PC-9 (cell line): ENCODE results near the gene HNRNPF. TPM values are rescaled to one million over a fixed set of nuclear protein-coding genes. Genes with fewer than 3 reads are reported as not detected.

ENCODE experiments used
- BruUV-seq: library from RNA; stranded (reverse); fragments of 400-500 nt; replicated peaks from 2 replicates; lab custom pipeline; 2021; lab: Mats Ljungman, UMichigan
- CTCF ChIA-PET: fragments of 300-600 bp; sonication (Branson Sonifier 250); formaldehyde crosslinking; loops from one replicate; lab custom pipeline; 2022; ENCODE audit warnings: antibody characterized with exemption; lab: Charles Lee
- POLR2A ChIA-PET: fragments of 300-600 bp; sonication (Branson Sonifier 250); formaldehyde crosslinking; loops from one replicate; lab custom pipeline; 2022; ENCODE audit warnings: antibody characterized with exemption; ENCODE audit not compliant: unreplicated experiment; lab: Charles Lee
- DNase-seq, 2 experiments: peaks; one replicate each; pipeline versions ENCODE4 v3.0.0 to v3.0.0-alpha.2; 2015 to 2022; ENCODE audit warnings: mixed read lengths in 1 of 2
- H2AFZ ChIP-seq: fragments of 200-600 bp; sonication (generic); 2 replicates; pipeline ENCODE4 v1.8.1; 2017; ENCODE audit warnings: antibody characterized with exemption
- H3F3A ChIP-seq: fragments of 200-600 bp; sonication (generic); 2 replicates; pipeline ENCODE4 v1.8.1; 2017; ENCODE audit warnings: antibody characterized with exemption, mild to moderate bottlenecking, low read depth; ENCODE audit not compliant: insufficient read depth
- H3K27ac ChIP-seq: fragments of 200-600 bp; sonication (generic); 2 replicates; pipeline ENCODE4 v1.6.1; 2016; ENCODE audit warnings: mixed run types
- H3K27me3 ChIP-seq: fragments of 200-600 bp; sonication (generic); 2 replicates; pipeline ENCODE4 v1.6.1; 2016; ENCODE audit warnings: low read depth, mixed run types; ENCODE audit not compliant: insufficient read depth
- H3K36me3 ChIP-seq: fragments of 200-600 bp; sonication (generic); 2 replicates; pipeline ENCODE4 v1.6.1; 2016; ENCODE audit warnings: low read depth, mixed run types
- H3K4me1 ChIP-seq: fragments of 200-600 bp; sonication (generic); replicated peaks from 2 replicates; pipeline ENCODE4 v1.6.1; 2016; ENCODE audit warnings: mixed run types; ENCODE audit not compliant: insufficient read depth
- H3K4me2 ChIP-seq: fragments of 200-600 bp; sonication (generic); 2 replicates; pipeline ENCODE4 v1.6.1; 2017; ENCODE audit warnings: mixed run types
- H3K4me3 ChIP-seq: fragments of 200-600 bp; sonication (generic); 2 replicates; pipeline ENCODE4 v1.6.1; 2016; ENCODE audit warnings: mixed run types
- H3K79me2 ChIP-seq: fragments of 200-600 bp; sonication (generic); 2 replicates; pipeline ENCODE4 v1.6.1; 2017; ENCODE audit warnings: low read depth, mixed run types
- H3K9me2 ChIP-seq: fragments of 200-600 bp; sonication (generic); 2 replicates; pipeline ENCODE4 v1.8.1; 2017; ENCODE audit warnings: mild to moderate bottlenecking; ENCODE audit not compliant: insufficient read depth
- H3K9me3 ChIP-seq: fragments of 200-600 bp; sonication (generic); 2 replicates; pipeline ENCODE4 v1.8.1; 2016; ENCODE audit warnings: low read depth; ENCODE audit not compliant: insufficient read depth
- H4K20me1 ChIP-seq: fragments of 200-600 bp; sonication (generic); 2 replicates; pipeline ENCODE4 v1.8.1; 2017; ENCODE audit not compliant: insufficient read depth
- CTCF ChIP-seq: fragments of 200-600 bp; sonication (generic); conservative IDR thresholded peaks from 2 replicates; pipeline ENCODE4 v1.6.1; 2017; ENCODE audit warnings: mixed run types, antibody characterized with exemption, mild to moderate bottlenecking, moderate library complexity
- EZH2 ChIP-seq: fragments of 200-600 bp; sonication (generic); IDR thresholded peaks from 2 replicates; pipeline ENCODE4 v1.8.0; 2017; ENCODE audit warnings: antibody characterized with exemption, low read depth
- intact Hi-C: fragments of 100-400 bp; cut with micrococcal nuclease; formaldehyde crosslinking; loops from one replicate; pipeline ENCODE4 v1.10.0; 2022; ENCODE audit not compliant: unreplicated experiment
- total RNA-seq: library from RNA; stranded (reverse); gene quantifications from 2 replicates; pipeline ENCODE4 v1.2.3, GENCODE V29; 2021

The HNRNPF gene
- total RNA-seq, 1 experiment from 2014 or later: 337 TPM

GRCh38 chr10:43374194-43374593, 34.8 kb downstream of the HNRNPF start:
- Histone ChIP-seq H3K4me2 (no peak overlapping the region), H2AFZ (no peak overlapping the region), H4K20me1 (no peaks in the 10 kb centered on the region), H3K9me2 (no peaks in the 10 kb centered on the region), H3K4me1 (peaks cover 8% of the 10 kb centered on the region), H3K27ac (no peak overlapping the region), H3K36me3 (no peaks in the 10 kb centered on the region), H3K4me3 (no peak overlapping the region), H3F3A (no peaks in the 10 kb centered on the region), H3K79me2 (no peaks in the 10 kb centered on the region), H3K27me3 (no peaks in the 10 kb centered on the region), H3K9me3 (no peaks in the 10 kb centered on the region)
- CTCF ChIA-PET: interaction anchor here (0.6 to 0.7 kb wide), 3 partner anchors 12 to 168 kb away, joined by 4 to 13 read pairs (median 12); no protein-coding TSS in a partner anchor
- no peak for DNase-seq
- no peak for TF ChIP-seq EZH2
- TF ChIP-seq CTCF: no peak
- intact Hi-C loops: no loop called here
- POLR2A ChIA-PET: interaction anchor here (0.6 kb wide), 1 partner anchor 294 kb away, joined by 3 read pairs; no protein-coding TSS in a partner anchor
- no TSS peak for BruUV-seq

GRCh38 chr10:43373461-43373860, 35.5 kb downstream of the HNRNPF start:
- no peak overlapping the region for H3K4me2 ChIP-seq
- no peaks in the 10 kb centered on the region for H3K9me3 ChIP-seq
- H2AFZ ChIP-seq: no peak overlapping the region
- H3K4me3 ChIP-seq: no peak overlapping the region
- no peaks in the 10 kb centered on the region for H4K20me1 ChIP-seq
- H3K27ac ChIP-seq: no peak overlapping the region
- H3F3A ChIP-seq: no peaks in the 10 kb centered on the region
- no TSS peak for BruUV-seq
- no peak for TF ChIP-seq CTCF
- TF ChIP-seq EZH2: no peak
- no peaks in the 10 kb centered on the region for H3K79me2 ChIP-seq
- POLR2A ChIA-PET: interaction anchor here (0.6 kb wide), 1 partner anchor 18 kb away, joined by 4 read pairs; no protein-coding TSS in a partner anchor
- no peak for DNase-seq
- peaks cover 8% of the 10 kb centered on the region for H3K4me1 ChIP-seq
- CTCF ChIA-PET: no interaction called here
- no peaks in the 10 kb centered on the region for H3K36me3 ChIP-seq
- no peaks in the 10 kb centered on the region for H3K27me3 ChIP-seq
- H3K9me2 ChIP-seq: no peaks in the 10 kb centered on the region
- intact Hi-C loops: no loop called here

GRCh38 chr10:43372765-43373361, 36.1 kb downstream of the HNRNPF start:
- Histone ChIP-seq H3K4me3 (no peak overlapping the region), H3F3A (no peaks in the 10 kb centered on the region), H3K79me2 (no peaks in the 10 kb centered on the region), H3K4me2 (no peak overlapping the region), H3K27me3 (no peaks in the 10 kb centered on the region), H2AFZ (no peak overlapping the region), H3K27ac (no peak overlapping the region), H4K20me1 (no peaks in the 10 kb centered on the region), H3K4me1 (peaks cover 8% of the 10 kb centered on the region), H3K36me3 (no peaks in the 10 kb centered on the region), H3K9me3 (no peaks in the 10 kb centered on the region), H3K9me2 (no peaks in the 10 kb centered on the region)
- POLR2A ChIA-PET: interaction anchor here (0.6 kb wide), 1 partner anchor 70 kb away, joined by 3 read pairs; no protein-coding TSS in a partner anchor
- no TSS peak for BruUV-seq
- TF ChIP-seq CTCF: no peak
- no peak for TF ChIP-seq EZH2
- CTCF ChIA-PET: interaction anchor here (0.6 kb wide), 1 partner anchor 24 kb away, joined by 4 read pairs; no protein-coding TSS in a partner anchor
- no peak for DNase-seq
- intact Hi-C loops: no loop called here
